ENCODE results near the gene IFI44. TPM values are rescaled to one million over a fixed set of nuclear protein-coding genes. Genes with fewer than 3 reads are reported as not detected.

The IFI44 gene
- total RNA-seq = 10 to 100 TPM in 6 of 7 donors, 1 to 10 TPM in 1; 7.3 to 30.7 (median 14.5) TPM
- 10 to 100 TPM; 32.9 to 40.7 TPM for polyA plus RNA-seq
- long read RNA-seq, donor 1, transcript IFI44-201 (9 exons, 1,687 nt) = major isoform, 23 of 36 reads
- long read RNA-seq, donor 1, partial matches to known transcripts = 5 of 36 reads
- long read RNA-seq, donor 1, other reads (novel, unspliced or antisense) = 8 of 36 reads
- long read RNA-seq, donor 2 = 0 reads
- long read RNA-seq, donor 3, partial matches to known transcripts = 0 of 9 reads
- long read RNA-seq, donor 3, other reads (novel, unspliced or antisense) = 5 of 9 reads

GRCh38 chr1:78649628-78650027 lies at the start of gene IFI44:
Gene IFI44 (plus strand): TSS chr1:78649831. CDS start chr1:78650196, 365 bp downstream.
- no peaks in the 10 kb centered on the region for H3K9me3 ChIP-seq
- no peaks in the 10 kb centered on the region for H3K36me3 ChIP-seq
- peaks cover 2% of the 10 kb centered on the region for H3K4me1 ChIP-seq (ENCODE audit: insufficient read depth)
- H3K27ac ChIP-seq = peak within 1 kb of the TSS in 1 of 2 donors; percentile 44
- intact Hi-C loops (cut with DNase I) = no loop called here
- H3K4me3 ChIP-seq = peak within 1 kb of the TSS; percentile 21
- no peak for TF ChIP-seq CTCF (IDR thresholded peaks at IDR 0.05)
- peak; percentile 77 to 86 (median 85) for DNase-seq
- no peaks in the 10 kb centered on the region for H3K27me3 ChIP-seq

- no peak for DNase-seq
- TF ChIP-seq EP300 (IDR thresholded peaks at IDR 0.05) (no peak), POLR2A (IDR thresholded peaks at IDR 0.05) (no peak), CTCF (IDR thresholded peaks at IDR 0.05) (no peak)
- 33 to 54% (median 36%) methylated on average over 1 of the region's 1 CpG for WGBS, 3 donors
- intact Hi-C loops (cut with DNase I) = loop anchor here in 3 of 4 donors (10.0 kb wide), 3 partner anchors 446 to 466 kb away; no protein-coding TSS in a partner anchor
- H3K27ac ChIP-seq = no peak overlapping the region
- no peak overlapping the region for H3K4me3 ChIP-seq
- no peaks in the 10 kb centered on the region for H3K27me3 ChIP-seq
- H3K36me3 ChIP-seq = no peaks in the 10 kb centered on the region
- H3K4me1 ChIP-seq (ENCODE audit: insufficient read depth) = no peaks in the 10 kb centered on the region
- H3K9me3 ChIP-seq = no peaks in the 10 kb centered on the region
Observed at GRCh38 chr1:78601068-78601467, 48.6 kb upstream of the IFI44 start.

GRCh38 chr1:78603206-78603605 lies 46.4 kb upstream of the IFI44 start:
- intact Hi-C loops (cut with DNase I) = loop anchor here in 3 of 4 donors (10.0 kb wide), 3 partner anchors 448 to 468 kb away; no protein-coding TSS in a partner anchor
- no peaks in the 10 kb centered on the region for H3K27me3 ChIP-seq
- no peak overlapping the region for H3K27ac ChIP-seq
- H3K4me1 ChIP-seq (ENCODE audit: insufficient read depth) = no peaks in the 10 kb centered on the region
- WGBS, 3 donors = 96 to 98% (median 97%) methylated on average over 1 of the region's 1 CpG
- TF ChIP-seq POLR2A (IDR thresholded peaks at IDR 0.05) (no peak), CTCF (IDR thresholded peaks at IDR 0.05) (no peak), EP300 (IDR thresholded peaks at IDR 0.05) (no peak)
- no peak overlapping the region for H3K4me3 ChIP-seq
- no peaks in the 10 kb centered on the region for H3K9me3 ChIP-seq
- no peaks in the 10 kb centered on the region for H3K36me3 ChIP-seq
- no peak for DNase-seq

GRCh38 chr1:78604643-78605042 lies 45.0 kb upstream of the IFI44 start:
- DNase-seq = no peak
- 84 to 88% (median 86%) methylated on average over 5 of the region's 5 CpGs for WGBS, 3 donors
- no peak overlapping the region for H3K27ac ChIP-seq
- H3K36me3 ChIP-seq = no peaks in the 10 kb centered on the region
- no peaks in the 10 kb centered on the region for H3K9me3 ChIP-seq
- intact Hi-C loops (cut with DNase I) = loop anchor here (5.0 to 10.0 kb wide), 4 partner anchors 450 to 470 kb away; no protein-coding TSS in a partner anchor
- no peaks in the 10 kb centered on the region for H3K4me1 ChIP-seq (ENCODE audit: insufficient read depth)
- H3K4me3 ChIP-seq = no peak overlapping the region
- no peaks in the 10 kb centered on the region for H3K27me3 ChIP-seq
- TF ChIP-seq EP300 (IDR thresholded peaks at IDR 0.05) (no peak), CTCF (IDR thresholded peaks at IDR 0.05) (no peak), POLR2A (IDR thresholded peaks at IDR 0.05) (no peak)
